ENCODE results near the gene GRM7. TPM values are rescaled to one million over a fixed set of nuclear protein-coding genes. Genes with fewer than 3 reads are reported as not detected.
A peak's percentile ranks its signal among the peaks of the same experiment; 100 is the strongest.

GRM7 gene
- total RNA-seq, 1 donor from 2014 or later: 4.1 TPM

- DNase-seq (ENCODE audit: low spot score): no peak
Observed at GRCh38 chr3:7146529-7146928, 285.6 kb downstream of the GRM7 start.

- DNase-seq (ENCODE audit: low spot score): no peak
Observed at GRCh38 chr3:7158516-7158915, 297.6 kb downstream of the GRM7 start.

DNA sequence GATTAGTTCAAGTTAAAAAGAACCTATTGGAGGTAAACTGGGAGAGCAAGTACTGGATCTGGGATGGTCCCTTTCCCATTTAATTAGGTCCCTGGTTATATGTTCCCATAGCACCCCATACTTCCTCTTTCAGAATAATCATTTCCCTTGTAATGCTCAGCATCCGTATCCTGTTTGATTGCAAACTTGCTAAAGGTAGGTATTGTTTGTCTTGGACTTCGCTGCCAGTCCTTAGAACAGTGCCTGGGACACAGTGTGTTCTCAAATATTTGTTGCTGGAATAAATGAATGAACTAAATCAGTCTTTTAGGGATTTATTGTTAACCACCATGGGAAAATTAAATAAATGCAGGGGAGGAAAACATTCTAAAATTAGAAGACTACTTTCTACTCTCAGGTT is 299.8 kb downstream of the GRM7 start:
- DNase-seq (ENCODE audit: low spot score): no peak

DNA sequence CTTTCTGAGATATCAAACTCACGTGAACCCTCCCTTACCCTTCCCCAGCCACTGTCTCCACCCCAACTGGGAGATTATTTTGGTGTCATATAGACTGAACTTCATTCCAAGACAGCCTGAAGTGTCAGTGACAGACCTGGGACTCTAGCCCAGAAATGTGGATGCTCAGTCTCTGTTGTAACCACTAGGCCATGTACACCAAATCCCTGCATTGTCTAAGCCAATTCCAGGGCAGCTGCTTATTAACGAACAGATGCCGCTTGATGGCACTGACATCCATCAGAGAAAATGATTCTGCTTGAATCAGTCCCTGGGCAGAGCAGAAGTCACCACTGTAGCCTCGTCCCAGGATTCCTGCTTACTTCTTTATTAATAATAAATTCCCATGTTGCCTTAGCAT is 305.5 kb downstream of the GRM7 start:
- DNase-seq (ENCODE audit: low spot score): no peak

GRCh38 chr3:7171493-7171892 is 310.6 kb downstream of the GRM7 start:
- DNase-seq (ENCODE audit: low spot score): no peak

GRCh38 chr3:7172996-7173395 is 312.1 kb downstream of the GRM7 start:
- DNase-seq (ENCODE audit: low spot score): no peak

GRCh38 chr3:7188551-7188950 is 327.6 kb downstream of the GRM7 start:
- no peak for DNase-seq (ENCODE audit: low spot score)

- no peak for DNase-seq (ENCODE audit: low spot score)
Observed at GRCh38 chr3:7190095-7190494, 329.2 kb downstream of the GRM7 start.

GRCh38 chr3:7193269-7193668 is 332.4 kb downstream of the GRM7 start:
- no peak for DNase-seq (ENCODE audit: low spot score)

DNA sequence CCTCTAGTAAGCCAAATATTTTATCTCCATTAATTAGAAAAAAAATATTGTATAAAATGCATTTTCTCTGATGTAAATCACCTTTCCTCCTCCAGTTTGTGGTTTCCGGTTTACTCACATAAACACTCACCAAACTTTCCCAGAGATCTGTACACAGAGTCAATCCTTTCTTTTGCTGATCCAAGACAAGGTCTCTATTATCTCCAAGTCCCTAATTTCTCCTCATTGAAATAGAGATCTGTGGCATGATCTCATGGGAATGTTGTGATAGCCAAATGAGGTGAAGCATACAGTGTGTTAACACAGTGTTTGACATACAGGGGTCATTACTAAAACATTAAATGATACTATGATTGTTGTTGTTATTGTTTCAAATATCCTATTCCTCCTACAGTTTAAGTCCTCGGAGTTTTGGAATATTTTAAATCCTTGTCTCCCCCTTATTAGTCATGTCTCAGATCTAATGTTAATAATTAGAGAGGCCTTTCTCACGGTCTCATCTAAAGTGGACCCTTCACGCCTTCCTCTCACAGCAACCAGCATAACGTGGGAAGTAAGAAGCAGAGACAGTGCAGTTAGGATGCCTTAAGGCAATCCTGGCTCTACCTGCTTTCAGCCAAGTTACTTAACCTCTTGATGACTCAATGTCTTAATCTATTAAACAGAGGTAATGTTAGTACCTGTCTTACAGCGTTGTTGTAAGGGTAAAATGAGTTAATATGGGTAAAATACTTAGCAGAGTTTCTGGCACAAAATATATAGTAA is 333.3 kb downstream of the GRM7 start:
- no peak for DNase-seq (ENCODE audit: low spot score)

- no peak for DNase-seq (ENCODE audit: low spot score)
Observed at GRCh38 chr3:7195934-7196333, 335.0 kb downstream of the GRM7 start.

GRCh38 chr3:7201784-7202183 is 340.9 kb downstream of the GRM7 start:
- no peak for DNase-seq (ENCODE audit: low spot score)

- no peak for DNase-seq (ENCODE audit: low spot score)
Observed at GRCh38 chr3:7203969-7204847, 343.3 kb downstream of the GRM7 start.

DNA sequence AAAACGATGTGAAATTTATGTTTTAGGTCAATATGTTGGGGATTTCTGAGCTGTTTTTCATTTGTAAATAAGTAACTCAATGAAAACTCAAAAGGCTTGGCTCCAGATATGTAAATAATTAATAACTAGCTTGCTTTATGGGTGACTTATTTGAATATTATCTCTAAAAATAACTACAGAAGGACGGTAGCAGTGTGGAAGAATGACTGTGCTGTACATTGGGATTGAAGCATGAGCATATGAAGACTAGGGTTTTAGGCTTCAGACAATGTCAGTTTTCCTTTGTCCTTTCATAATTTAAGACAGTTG is 343.9 kb downstream of the GRM7 start:
- no peak for DNase-seq (ENCODE audit: low spot score)

DNA sequence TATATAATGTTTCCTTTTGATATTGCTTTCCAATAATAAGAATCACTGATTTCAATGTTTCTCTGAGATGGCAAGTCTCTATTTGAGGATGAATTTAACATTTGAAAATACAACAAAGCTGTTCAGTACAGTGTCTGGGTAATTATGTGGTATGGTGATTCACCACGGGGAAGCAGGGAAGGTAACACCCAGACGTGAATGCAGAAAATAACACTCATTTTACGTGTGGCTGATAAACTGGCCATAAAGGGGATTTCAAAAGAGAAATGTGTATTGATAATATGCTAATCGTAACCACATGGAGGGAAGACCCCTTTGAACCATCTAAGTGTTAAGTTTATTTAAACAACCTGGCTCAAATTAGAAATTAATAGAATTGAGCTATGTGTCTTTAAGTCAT is 344.6 kb downstream of the GRM7 start:
- DNase-seq (ENCODE audit: low spot score): no peak

DNA sequence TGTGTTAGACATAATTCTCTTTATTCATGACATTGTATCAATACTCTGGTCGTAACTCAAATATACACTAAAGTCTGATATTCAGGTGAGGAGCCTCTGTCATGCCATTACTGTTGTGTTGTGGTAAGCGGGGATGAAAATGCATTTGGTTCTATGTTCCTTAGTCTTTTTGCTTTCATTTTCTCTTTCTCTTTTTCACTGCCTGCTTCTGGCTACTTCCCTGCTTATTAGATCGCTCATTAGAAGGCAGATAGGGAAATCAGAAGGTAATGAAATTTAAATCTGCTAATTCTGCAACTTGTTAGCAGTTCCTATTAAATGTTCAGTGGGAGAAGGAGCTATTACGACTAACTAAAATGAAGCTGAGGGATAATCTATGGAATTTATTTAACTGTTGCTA is 345.0 kb downstream of the GRM7 start:
- peak; percentile 3 for DNase-seq (ENCODE audit: low spot score)

DNA sequence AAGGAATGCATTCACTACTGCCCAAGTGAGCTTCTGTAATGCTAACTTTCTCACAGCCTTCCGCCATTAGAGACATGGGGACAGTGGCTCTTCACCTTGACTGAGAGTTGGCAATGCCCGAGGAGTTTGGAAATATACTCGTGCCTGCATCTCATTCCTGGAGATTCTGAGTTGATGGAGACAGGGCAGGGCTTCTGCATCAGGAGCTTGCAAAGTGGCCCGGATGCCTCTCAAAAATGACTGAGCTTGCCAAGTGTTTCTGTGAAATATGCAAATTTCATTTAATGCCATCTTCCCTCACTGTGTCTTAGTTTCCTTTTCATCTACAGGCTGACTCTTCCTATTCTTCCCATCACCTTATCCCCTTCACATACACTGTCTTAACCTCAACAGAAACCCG is 346.2 kb downstream of the GRM7 start:
- no peak for DNase-seq (ENCODE audit: low spot score)

DNA sequence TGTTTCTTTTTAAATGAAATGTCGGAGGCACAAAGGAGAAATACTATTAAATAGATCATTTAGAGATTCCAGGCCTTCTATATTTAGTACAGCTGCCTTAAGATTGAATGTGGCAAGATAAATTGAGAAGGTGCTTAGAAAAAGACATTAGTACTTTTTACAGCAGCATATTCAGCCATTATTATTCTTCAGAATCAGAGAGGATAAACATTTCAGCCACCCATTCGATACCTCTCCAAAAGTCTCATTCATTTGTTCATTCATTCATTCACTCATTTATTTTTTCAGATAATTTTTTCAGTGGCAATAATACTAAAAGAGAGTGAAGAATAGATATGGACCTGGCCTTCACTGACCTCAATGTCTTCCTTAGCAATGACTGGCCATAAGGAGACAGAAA is 347.0 kb downstream of the GRM7 start:
- no peak for DNase-seq (ENCODE audit: low spot score)

GRCh38 chr3:7209098-7209497 is 348.2 kb downstream of the GRM7 start:
- no peak for DNase-seq (ENCODE audit: low spot score)

GRCh38 chr3:7211740-7212139 is 350.8 kb downstream of the GRM7 start:
- no peak for DNase-seq (ENCODE audit: low spot score)

DNA sequence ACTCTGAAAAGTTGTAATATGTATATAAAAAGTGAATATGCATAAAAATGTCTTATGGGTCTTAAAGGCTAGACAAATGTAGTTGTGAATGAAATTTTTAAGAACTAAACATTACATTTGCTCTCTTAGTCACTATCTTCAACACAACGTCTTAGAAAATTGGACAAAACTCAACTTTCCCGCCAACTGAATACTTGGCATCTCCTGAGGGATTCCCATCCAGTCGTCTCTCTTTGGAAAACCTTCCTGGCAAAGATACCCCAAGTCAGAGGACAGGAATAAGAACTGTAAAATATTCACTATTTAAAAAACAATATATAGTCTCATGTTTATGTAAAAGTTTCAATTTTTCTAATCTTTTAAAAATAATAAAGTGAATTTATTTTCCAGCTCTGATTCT is 354.8 kb downstream of the GRM7 start:
- DNase-seq (ENCODE audit: low spot score): no peak

DNA sequence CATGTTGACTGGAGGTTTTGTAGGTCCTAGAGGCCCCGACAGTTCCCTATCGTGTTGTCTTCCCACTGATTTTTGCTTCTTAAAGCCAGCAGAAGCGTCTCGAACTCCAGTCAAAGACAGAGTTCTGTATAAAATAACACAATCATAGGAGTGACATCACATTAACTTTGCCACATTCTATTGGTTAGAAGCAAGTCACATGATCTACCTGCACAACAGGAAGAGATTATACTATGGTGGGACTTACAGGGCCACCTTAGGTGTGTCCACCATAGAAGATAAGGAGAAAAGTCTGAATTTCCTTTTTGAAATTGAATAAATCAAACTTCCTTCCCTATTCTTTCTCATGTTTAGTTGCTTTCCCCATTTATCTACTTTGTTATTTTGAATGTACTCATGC is 365.5 kb downstream of the GRM7 start:
- DNase-seq (ENCODE audit: low spot score): no peak

- no peak for DNase-seq (ENCODE audit: low spot score)
Observed at GRCh38 chr3:7238565-7239295, 377.8 kb downstream of the GRM7 start.
